Measurements from ENCODE around the gene OLFM2.
A peak's percentile ranks its signal among the peaks of the same experiment; 100 is the strongest.
"Not testable (repeated sequence)": the region's sequence is repeated elsewhere in the genome, so short reads cannot be mapped to it uniquely, and the experiment has no call there.

OLFM2 gene

DNA sequence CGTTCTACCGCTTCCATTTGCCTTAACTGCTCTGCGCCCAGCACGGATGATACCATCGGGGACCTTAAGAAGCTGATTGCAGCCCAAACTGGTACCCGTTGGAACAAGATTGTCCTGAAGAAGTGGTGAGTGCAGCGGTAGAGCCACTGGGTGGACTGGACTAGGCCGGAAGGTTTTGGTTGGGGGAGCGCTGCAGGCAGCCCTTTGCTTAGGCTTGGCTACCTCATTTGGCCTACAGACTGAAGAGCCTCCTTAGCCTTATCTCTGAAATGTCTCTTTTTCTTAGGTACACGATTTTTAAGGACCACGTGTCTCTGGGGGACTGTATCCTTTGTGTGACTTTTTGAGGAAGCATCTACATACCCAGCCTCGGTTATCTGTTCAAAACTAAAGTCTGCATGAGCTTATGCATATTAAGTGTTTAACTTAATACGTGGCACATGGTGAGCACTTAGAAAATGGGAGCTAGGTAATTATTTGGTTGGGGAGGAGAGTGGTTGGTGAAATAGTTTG is 107.7 kb downstream of the OLFM2 start:
- DNase-seq (ENCODE audit: low spot score) = no peak

DNA sequence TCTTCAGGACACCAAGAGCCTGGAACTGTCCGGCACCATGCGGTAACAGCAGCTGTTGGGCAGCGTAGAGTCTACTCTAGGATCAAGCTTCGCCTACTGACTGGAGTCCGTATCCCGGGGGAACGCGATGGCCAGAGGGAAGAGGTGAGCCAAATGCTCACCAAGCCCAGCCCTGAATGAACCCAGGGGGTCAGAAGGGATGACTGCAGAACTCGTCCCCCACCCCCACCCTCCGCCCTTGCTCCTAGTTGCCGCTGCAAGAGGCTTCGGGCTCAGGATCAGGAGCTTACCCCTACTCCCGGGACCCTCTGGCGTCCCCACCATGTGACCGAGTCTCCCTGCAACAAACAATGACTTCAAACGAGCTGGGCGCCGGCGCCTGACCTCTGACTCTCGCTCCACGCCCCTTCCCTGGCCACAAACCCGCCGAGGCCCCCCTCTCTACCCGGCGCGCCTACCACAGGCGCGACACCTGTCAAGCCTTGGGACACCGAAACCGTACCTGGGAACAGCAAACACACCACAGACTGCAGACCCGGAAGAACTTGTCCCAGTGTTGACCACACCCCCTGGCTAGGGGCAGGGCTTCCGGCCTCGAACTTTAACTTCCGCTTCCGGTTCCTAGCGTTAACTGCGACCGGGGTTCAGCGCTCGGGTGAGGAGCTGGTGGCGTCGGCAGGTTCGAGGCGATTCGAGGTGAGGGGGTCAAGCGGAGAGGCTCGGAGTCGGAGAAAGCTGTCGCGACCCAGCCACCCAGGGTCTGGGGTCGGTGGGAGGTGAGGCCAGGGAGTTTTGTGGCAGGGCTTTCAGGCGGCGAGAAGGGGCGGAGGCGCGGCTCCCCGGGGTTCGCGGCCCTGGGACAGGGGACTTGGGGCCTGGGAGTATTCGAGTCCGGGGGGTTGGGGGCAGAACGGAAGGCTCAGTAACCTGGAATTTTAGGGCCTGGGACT is 108.8 kb downstream of the OLFM2 start, which contains the start of gene UBL5:
TSS of gene UBL5 (plus strand) at position 630 of the 950 bp plus-strand sequence. CDS start 420 bp downstream, outside the sequence.
- peak; percentile 92 for DNase-seq (ENCODE audit: low spot score)

DNA sequence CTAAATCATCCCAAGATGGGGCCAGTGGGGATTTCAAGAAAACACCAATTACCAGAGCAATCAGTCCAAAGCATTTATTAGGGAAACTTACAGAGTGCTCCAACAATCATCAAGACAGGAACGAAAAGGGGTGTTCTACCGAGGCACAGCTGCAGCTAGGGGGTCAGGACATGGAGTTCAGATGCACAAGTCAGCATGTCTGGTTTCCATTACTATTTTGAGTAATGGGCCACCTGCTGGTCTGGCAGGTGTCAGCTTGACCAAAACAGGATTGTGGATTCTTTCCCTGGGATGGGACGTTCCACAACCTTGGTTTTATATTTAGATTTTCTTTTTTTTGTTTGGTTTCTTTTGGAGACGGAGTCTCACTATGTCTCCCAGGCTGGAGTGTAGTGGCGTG is 112.5 kb downstream of the OLFM2 start:
- no peak for DNase-seq (ENCODE audit: low spot score)

DNA sequence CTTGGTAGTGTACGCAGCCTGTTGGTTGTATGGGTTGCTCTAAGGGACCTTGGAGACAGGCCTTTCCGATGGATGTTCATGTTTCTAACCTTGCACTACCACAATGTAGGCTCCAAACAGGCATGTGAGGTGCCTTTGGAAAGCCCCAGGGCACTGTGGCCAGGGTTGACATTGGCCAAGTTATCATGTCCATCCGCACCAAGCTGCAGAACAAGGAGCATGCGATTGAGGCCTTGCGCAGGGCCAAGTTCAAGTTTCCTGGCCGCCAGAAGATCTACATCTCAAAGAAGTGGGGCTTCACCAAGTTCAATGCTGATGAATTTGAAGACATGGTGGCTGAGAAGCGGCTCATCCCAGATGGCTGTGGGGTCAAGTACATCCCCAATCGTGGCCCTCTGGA is 116.3 kb downstream of the OLFM2 start:
- DNase-seq (ENCODE audit: low spot score) = not testable (repeated sequence)

DNA sequence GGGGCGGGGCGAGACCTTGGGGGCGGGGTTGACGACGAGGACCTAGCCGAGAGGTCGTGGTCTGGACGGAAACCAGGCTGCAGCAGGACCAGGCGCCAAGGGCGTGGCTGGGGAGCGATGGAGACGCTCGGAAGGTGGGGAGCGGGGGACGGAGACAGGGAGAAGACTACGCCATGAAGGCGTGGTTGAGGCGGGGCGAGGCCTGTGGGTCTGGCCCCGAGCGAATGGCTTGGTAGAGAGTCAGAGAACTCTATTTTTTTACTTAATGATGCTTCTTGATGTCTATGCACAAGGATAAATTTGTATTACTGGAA is 116.8 kb downstream of the OLFM2 start:
- no peak for DNase-seq (ENCODE audit: low spot score)

DNA sequence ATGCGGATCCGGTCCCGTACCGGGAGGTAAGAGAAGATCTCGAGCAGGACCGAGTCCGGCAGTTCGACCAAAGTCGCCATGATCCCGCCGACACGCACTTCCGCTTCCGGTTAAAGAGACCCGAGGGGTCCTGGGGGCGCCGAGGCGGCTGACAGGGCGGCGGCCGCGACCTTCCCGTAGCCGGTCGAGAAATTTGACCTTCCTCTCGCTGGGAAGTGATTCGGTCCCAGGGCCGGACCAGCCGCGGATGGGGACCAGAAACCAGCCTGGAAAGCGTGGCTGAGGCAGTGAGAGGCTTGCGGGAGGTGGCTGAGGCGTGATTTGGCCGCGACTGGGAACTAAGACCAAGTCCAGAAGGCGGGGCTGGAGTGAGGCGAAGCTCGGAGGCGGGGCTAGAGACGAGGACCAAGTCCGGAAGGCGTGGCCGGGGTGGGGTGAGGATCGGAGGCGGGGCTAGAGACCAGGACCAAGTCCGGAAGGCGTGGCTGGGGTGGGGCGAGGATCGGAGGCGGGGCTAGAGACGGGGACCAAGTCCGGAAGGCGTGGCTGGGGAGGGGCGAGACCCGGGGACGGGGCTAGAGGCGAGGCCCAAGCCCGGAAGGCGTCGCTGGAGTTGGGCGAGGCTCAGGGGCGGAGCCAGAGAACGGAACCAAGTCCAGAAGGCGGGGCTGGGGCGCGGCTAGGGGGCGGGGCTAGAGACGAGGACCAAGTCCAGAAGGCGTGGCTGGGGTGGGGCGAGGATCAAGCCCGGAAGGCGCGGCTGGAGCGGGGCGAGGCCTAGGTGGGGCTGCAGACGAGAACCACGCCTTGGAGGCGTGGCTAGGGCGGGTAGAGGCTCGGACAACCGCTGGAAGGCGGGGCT is 117.3 kb downstream of the OLFM2 start, which contains the start of gene FBXL12:
TSS of gene FBXL12 (minus strand) at position 346 of the 862 bp plus-strand sequence. CDS start at position 80, 266 bp downstream.
- DNase-seq (ENCODE audit: low spot score) = peak; percentile 77

DNA sequence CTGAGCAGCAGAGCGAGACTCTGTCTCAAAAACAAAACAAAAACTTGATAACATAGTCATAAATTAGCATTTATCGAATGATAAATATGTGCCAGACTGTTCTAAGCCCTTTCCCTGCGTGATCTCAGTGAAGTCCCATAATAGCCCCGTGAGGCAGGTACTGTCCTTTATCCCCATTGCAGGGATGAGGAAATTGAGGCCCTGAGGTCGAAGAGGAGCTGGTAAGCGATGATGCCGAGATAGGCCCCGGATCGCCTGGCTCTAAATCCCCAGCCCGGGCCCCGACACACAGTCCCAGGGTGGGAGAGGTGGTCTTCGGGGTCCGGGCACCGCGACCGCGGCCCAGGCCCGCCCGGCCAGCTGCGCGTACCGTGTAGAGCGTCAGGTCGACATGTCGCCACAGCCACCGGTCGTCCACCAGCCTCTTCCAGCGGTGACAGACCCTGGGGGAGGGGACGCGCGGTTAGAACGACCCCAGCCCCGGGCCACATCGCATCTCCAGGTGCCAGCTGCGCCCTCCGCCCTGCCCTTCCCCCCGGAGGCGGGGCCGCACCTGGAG is 118.1 kb downstream of the OLFM2 start:
- no peak for DNase-seq (ENCODE audit: low spot score)

DNA sequence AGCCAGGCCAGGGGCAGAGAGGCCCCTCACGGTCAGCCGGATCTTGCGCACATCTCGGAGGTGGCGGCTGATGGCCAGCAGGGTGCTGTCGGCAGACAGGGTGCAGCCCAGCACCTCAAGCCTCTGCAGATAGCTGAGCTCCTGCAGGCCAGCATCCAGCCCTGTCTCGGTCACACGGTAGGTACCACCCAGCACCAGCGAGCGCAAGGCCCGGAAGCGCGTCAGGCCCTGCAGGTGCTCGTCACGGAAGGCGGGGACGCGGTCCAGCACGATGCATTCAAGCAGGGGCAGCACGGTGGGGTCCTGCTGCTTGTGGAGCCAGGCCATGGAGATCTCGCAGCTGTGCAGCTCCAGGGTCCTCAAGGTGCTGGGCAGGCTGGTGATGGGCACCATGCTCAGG is 125.2 kb downstream of the OLFM2 start:
- DNase-seq (ENCODE audit: low spot score) = no peak

DNA sequence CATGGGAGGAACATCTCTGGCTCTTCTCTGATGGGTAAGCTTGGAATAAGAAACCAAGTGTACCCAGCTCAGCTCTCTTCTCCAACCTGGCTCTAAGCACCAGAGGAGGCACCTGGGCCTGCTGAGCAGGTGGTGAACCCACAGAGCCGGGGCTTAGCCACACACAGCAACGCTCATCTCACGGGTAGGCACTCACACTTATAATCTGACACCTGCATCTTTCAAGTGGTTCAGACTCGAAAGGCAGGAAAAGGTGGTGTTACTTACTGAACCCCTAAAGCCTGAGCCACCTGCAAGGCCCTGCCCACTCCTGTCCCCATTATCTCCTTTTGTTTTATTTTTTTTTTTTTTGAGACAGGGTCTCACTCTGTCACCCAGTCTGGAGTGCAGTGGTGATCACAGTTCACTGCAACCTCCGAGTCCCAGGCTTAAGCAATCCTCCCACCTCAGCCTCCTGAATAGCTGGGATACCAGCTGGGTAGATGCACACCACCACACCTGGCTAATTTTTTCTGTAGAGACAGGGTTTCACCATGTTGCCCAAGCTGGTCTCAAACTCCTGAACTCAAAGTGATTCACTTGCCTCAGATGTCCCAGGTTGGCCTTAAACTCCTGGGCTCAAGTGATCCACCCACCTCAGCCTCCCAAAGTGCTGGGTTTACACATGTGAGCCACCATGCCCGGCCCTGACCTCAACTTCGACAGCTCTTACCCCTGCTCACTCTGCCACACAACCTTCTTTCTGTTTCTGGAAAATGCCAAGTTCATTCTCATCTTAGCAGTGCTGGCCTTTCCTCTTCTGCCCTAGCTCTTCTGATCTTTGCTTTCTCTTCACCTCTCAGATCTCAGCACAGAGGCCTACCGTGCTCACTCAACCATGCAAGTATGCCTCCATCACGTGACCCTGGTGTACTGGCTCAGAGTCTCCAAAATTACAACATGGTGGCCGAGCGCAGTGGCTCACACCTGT is 127.2 kb downstream of the OLFM2 start:
- DNase-seq (ENCODE audit: low spot score) = no peak

DNA sequence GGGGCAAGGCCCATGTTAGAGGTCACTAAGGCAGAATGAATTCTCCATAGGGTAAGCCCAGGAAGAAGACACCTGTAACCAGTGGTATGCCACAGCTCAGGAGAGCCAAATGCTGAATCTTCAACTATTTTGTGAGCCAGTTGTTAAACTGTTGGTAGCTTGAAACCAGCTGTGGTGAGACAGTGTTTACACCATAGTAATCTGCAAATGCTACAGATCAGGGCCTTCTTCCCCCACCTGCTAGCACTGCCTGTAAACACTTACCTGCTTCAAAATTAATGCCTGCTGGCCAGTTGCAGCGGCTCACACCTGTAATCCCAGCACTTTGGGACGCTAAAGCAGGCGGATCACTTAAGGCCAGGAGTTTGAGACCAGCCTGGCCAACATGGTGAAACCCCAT is 129.5 kb downstream of the OLFM2 start:
- DNase-seq (ENCODE audit: low spot score) = no peak

Measured in HuH-7 (cell line).